Breast epithelium (tissue), 4 donors: ENCODE measurements around the gene LDLRAD4. TPM values are rescaled to one million over a fixed set of nuclear protein-coding genes. Genes with fewer than 3 reads are reported as not detected.
A peak's percentile ranks its signal among the peaks of the same experiment; 100 is the strongest.

Experiments
- DNase-seq, 2 donors: peaks; one replicate each; pipeline ENCODE4 v3.0.0-alpha.2; 2019; ENCODE audit warnings: low spot score in 2 of 2
- H3K27ac ChIP-seq, 2 donors: fragments of 200-600 bp; sonication (generic) in 1 of 2; one replicate each; pipeline ENCODE4 v1.5.1; 2016 to 2019; ENCODE audit warnings: mild to moderate bottlenecking in 1 of 2
- H3K27me3 ChIP-seq, 2 donors: fragments of 200-600 bp; sonication (generic) in 1 of 2; one replicate each; pipeline versions ENCODE4 v1.5.1 to v1.6.0; 2017 to 2019; ENCODE audit warnings: control low read depth in 1 of 2, mild to moderate bottlenecking in 1 of 2
- H3K36me3 ChIP-seq: fragments of 200-600 bp; one replicate; pipeline ENCODE4 v1.5.1; 2019
- H3K4me1 ChIP-seq, 2 donors: fragments of 200-600 bp; sonication (generic); one replicate each; pipeline ENCODE4 v1.5.1; 2016 to 2019; ENCODE audit warnings: control low read depth in 1 of 2
- H3K4me3 ChIP-seq, 3 donors: fragments of 200-600 bp; sonication (generic); 1 replicate in 2 of 3; 2 replicates in 1 of 3; pipeline ENCODE4 v1.5.1; 2016 to 2019; ENCODE audit warnings: mild to moderate bottlenecking in 3 of 3, moderate library complexity in 2 of 3
- H3K9me3 ChIP-seq, 2 donors: fragments of 200-600 bp; sonication (generic) in 1 of 2; one replicate each; pipeline ENCODE4 v1.5.1; 2016 to 2019; ENCODE audit warnings: control low read depth in 1 of 2
- CTCF ChIP-seq, 3 donors: fragments of 450-650 bp; IDR thresholded peaks; one replicate each; pipeline ENCODE4 v1.5.1; 2016 to 2017; ENCODE audit warnings: antibody characterized with exemption in 3 of 3, mild to moderate bottlenecking in 3 of 3, moderate library complexity in 3 of 3
- POLR2A ChIP-seq: fragments of 450-650 bp; IDR thresholded peaks from one replicate; pipeline ENCODE4 v1.6.1; 2016; ENCODE audit warnings: antibody characterized with exemption, mild to moderate bottlenecking, moderate library complexity
- POLR2AphosphoS5 ChIP-seq, 3 donors: sonication (generic); formaldehyde crosslinking; IDR thresholded peaks; one replicate each; pipeline ENCODE4 v1.6.1; 2017; ENCODE audit warnings: antibody characterized with exemption in 3 of 3
- intact Hi-C: fragments of 100-400 bp; cut with DNase I; formaldehyde crosslinking; loops from one replicate; pipeline ENCODE4 v1.15.1; 2023; ENCODE audit warnings: low total_unique reads
- total RNA-seq, 3 donors: library from RNA; depleted of rRNA; stranded (reverse); fragments of >200 nt; gene quantifications; one replicate each; pipeline ENCODE4 v1.1.0, GENCODE V29; 2016

Gene LDLRAD4
- total RNA-seq, 3 donors from 2014 or later, result 28.5 to 94.3 (median 42.9) TPM

GRCh38 chr18:13452871-13453680 lies 234.5 kb downstream of the LDLRAD4 start:
- DNase-seq, result peak in 1 of 2 donors; percentile 6
- H3K36me3 ChIP-seq, result no peaks in the 10 kb centered on the region
- no peaks in the 10 kb centered on the region for H3K9me3 ChIP-seq
- no peak for TF ChIP-seq CTCF (IDR thresholded peaks at IDR 0.05)
- TF ChIP-seq POLR2A, result no peak
- no peak for TF ChIP-seq POLR2AphosphoS5 (IDR thresholded peaks at IDR 0.05)
- no peaks in the 10 kb centered on the region for H3K27me3 ChIP-seq
- intact Hi-C loops, result no loop called here
- H3K4me1 ChIP-seq, result no peaks in the 10 kb centered on the region
- H3K27ac ChIP-seq, result no peak overlapping the region
- H3K4me3 ChIP-seq, result no peak overlapping the region

- no peak for DNase-seq
- intact Hi-C loops, result no loop called here
- no peak overlapping the region for H3K4me3 ChIP-seq
- H3K27me3 ChIP-seq, result no peaks in the 10 kb centered on the region
- no peaks in the 10 kb centered on the region for H3K36me3 ChIP-seq
- no peaks in the 10 kb centered on the region for H3K9me3 ChIP-seq
- no peak overlapping the region for H3K27ac ChIP-seq
- no peaks in the 10 kb centered on the region for H3K4me1 ChIP-seq
- TF ChIP-seq POLR2AphosphoS5 (IDR thresholded peaks at IDR 0.05) (no peak), POLR2A (no peak), CTCF (IDR thresholded peaks at IDR 0.05) (no peak)
Observed at GRCh38 chr18:13453714-13454113, 235.2 kb downstream of the LDLRAD4 start.

- no peak for DNase-seq
Observed at GRCh38 chr18:13454363-13455150, 236.0 kb downstream of the LDLRAD4 start.

GRCh38 chr18:13455471-13455870 lies 236.9 kb downstream of the LDLRAD4 start:
- Histone ChIP-seq H3K4me3 (no peak overlapping the region), H3K27ac (no peak overlapping the region), H3K9me3 (no peaks in the 10 kb centered on the region), H3K27me3 (no peaks in the 10 kb centered on the region), H3K4me1 (no peaks in the 10 kb centered on the region), H3K36me3 (no peaks in the 10 kb centered on the region)
- TF ChIP-seq CTCF (IDR thresholded peaks at IDR 0.05) (no peak), POLR2AphosphoS5 (IDR thresholded peaks at IDR 0.05) (no peak), POLR2A (no peak)
- DNase-seq, result no peak
- intact Hi-C loops, result no loop called here

More at GRCh38 chr18:13454363-13455150, 236.0 kb downstream of the LDLRAD4 start:
- no peaks in the 10 kb centered on the region for H3K36me3 ChIP-seq
- no peaks in the 10 kb centered on the region for H3K27me3 ChIP-seq
- H3K27ac ChIP-seq, result no peak overlapping the region
- intact Hi-C loops, result no loop called here
- no peaks in the 10 kb centered on the region for H3K9me3 ChIP-seq
- no peaks in the 10 kb centered on the region for H3K4me1 ChIP-seq
- no peak for TF ChIP-seq POLR2AphosphoS5 (IDR thresholded peaks at IDR 0.05)
- no peak overlapping the region for H3K4me3 ChIP-seq

- H3K36me3 ChIP-seq, result no peaks in the 10 kb centered on the region
- intact Hi-C loops, result no loop called here
- no peaks in the 10 kb centered on the region for H3K27me3 ChIP-seq
- H3K4me1 ChIP-seq, result no peaks in the 10 kb centered on the region
- no peak overlapping the region for H3K4me3 ChIP-seq
- DNase-seq, result peak in 1 of 2 donors; percentile 30
- no peaks in the 10 kb centered on the region for H3K9me3 ChIP-seq
- no peak overlapping the region for H3K27ac ChIP-seq
- no peak for TF ChIP-seq POLR2AphosphoS5 (IDR thresholded peaks at IDR 0.05)
- TF ChIP-seq POLR2A, result no peak
- TF ChIP-seq CTCF (IDR thresholded peaks at IDR 0.05), result no peak
Observed at GRCh38 chr18:13455960-13456481, 237.5 kb downstream of the LDLRAD4 start.
